ENCODE measurements around the gene RIMBP2.

Gene RIMBP2

GRCh38 chr12:130497321-130497720, 218.8 kb downstream of the RIMBP2 start:
- DNase-seq, result no peak

- no peak for DNase-seq
These were observed 219.5 kb downstream of the RIMBP2 start for GRCh38 chr12:130496516-130497120.

DNA sequence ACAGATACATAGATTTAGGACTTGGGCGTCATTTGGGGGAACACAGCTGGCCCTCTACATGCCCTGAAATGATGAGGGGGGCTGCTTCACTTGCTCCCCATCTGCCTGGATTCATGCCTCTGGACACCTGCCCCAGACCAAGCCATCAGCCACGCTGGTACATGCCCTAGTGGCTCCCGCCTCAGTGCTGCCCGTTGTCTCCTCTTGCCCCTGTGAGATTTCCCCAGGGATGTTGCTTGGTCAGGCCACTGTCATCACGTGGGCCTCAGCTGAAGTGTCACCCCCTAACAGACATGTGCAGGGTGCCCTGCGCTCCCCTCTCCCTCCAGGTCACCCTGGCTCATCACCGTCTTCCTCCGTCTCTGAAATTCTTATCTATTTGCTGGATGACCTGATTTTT, 220.9 kb downstream of the RIMBP2 start:
- DNase-seq, result no peak

DNA sequence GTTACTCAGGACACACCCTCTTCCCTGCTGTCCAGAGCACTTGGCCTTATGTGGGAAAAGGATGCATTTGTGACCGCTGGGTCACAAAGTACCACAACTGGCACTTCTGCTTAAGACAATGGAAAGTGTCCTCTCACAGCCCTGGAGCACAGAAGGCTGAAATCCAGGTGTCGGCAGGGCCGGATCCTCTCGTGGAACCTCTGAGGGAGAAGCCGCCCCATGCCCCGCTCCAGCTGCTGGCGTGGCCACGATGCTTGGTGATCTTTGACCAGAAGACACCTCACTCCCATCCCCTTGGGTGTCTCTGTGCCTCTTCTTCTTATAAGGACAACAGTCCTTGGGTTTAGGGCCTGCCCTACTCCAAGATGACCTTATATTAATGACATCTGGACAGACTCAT, 221.4 kb downstream of the RIMBP2 start:
- DNase-seq, result no peak

- DNase-seq, result no peak
These were observed 222.1 kb downstream of the RIMBP2 start for GRCh38 chr12:130493951-130494350.

DNA sequence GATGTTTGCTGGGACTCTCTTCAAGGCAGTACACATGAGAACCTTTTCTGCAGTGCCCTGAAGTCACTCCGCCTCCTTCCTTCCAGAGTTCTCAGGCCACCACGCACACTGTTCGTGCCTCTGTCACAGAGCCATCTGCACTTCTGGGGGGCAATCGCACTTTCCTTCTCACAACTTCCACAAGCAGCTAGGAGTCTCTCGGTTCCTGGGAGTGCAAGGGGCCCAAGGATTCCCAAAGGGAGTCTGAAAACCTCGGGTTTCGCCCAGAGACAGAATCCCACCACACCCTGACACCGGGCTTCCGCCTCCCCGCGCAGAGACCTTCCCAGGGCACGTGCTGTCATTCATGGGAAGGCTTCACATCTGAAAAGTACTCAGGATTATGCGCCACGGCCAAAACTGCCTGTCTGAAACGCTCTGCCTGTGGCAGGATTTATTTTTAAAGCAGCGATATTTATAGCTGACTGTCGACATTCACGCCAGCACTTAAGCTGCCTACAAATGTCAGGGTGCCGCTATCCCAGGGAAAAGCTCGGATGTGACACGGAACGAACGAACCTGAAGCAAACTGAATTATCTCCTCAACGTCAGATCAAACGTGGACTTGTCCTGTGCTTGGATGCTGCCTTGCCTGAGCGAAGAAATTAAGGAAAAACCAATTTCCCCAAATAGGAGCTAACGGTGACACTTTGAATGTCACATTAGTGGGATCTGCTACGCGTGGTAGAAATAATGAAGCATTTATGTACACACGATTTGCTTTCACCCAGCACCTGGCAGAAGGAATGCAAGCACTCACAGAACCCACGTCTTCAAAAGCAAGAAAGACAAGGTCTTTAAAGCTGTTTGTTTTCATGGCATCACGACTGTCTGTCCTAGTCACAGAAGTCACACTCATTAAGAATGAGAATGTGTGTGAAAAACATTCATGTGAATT, 224.4 kb downstream of the RIMBP2 start:
- no peak for DNase-seq

GRCh38 chr12:130490674-130491073, 225.4 kb downstream of the RIMBP2 start:
- DNase-seq, result no peak

GRCh38 chr12:130489293-130489692, 226.8 kb downstream of the RIMBP2 start:
- DNase-seq, result no peak

DNA sequence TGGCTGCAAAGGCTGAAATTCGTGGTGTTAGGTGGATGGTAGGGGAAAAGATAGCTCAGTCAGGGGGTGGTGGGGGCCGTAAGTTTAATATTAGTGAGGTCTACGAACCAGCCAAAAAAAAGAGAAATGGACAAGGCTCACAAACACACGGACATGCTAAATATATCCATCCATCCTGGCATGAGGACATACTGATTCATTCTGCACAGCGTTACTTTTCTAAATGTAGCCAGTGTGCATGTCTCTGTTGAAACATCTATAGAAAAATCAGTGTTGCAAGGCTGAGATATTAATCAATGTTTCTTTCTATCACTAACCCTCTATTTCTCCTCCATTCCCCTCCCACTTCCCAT, 227.8 kb downstream of the RIMBP2 start:
- no peak for DNase-seq

- no peak for DNase-seq
These were observed 228.3 kb downstream of the RIMBP2 start for GRCh38 chr12:130487636-130488357.

DNA sequence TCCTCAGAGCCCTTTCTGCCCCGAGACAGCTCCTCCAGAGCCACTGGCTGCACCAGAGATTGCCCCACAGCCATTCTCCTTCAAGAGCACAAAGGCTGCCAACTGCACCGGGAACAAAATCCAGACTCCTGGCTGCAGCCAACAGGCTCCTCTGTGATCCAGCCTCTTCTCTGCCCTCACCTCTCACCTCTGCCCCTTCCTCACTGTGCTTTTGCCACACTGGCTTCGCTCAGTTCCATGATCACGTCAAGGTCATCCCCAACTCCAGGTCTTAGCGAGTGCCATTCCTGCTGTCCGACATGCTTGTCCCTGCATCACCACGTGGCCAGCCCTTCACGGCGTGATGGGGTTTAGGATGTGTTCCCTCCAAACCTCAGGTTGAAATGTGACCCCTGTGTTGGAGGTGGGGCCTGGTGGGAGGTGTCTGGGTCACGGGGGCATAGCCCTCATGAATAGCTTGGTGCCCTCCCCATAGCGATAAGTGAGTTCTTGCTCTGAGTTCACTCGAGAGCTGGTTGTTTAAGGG, 229.1 kb downstream of the RIMBP2 start:
- no peak for DNase-seq

- no peak for DNase-seq
These were observed 230.0 kb downstream of the RIMBP2 start for GRCh38 chr12:130486146-130486435.

DNA sequence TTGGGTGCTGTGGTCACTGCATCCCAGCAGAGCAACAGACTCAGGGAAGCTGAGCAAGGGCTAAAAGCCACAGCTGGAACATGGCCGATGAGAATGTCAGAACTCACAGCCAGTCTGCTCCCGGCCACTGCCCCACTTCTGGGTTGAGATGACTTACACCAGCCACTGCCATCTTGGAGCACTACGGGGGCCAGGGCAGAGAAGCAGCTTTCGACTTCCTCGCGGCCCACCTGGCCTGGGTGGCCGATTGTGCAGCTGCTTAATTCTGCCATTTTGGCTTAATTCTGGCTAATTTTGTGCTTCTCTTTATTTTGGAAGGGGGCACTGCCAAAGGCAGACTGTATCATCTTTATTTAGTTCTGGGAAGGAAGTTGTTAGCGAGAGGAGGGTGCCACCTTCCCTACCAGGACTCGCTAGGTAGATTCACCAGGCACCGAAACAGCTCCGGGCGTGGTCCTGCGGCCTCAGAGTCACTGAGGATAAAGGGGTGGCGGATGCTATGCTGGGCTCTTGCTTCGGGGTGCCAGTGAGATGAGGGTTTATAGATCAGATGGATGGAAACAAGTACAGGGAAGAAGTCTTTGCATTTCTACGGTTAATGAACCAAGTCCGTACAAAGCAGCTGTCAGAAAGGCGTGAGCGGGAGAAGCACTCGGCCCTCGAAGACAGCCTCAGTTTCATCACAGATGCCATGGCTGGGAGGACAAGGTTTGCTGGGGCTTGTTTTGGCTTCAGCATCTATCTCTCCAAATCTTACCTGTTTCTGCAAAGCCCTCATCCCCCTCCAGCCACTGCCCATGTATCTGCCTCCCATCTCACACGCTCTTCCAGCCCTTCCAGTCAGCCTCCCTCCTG, 230.6 kb downstream of the RIMBP2 start:
- no peak for DNase-seq

DNA sequence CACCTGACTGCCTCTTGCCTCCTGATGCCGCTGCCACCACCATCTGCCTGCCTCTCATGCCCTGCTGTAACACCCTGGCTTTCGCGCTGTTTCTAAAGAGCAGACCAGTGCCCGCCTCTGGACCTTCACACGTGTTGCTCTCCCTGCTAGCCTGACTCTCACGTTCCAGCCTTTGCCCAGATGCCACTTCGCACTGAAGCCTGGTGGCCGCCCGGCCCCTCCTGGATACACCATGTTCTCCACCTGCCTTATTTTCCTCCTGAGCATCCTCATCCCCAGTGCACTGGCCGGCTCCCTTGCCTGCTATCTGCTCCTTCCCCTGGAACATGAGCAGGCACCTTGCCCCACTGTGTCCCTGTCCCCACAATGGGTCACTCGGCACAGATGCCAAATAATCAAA, 231.9 kb downstream of the RIMBP2 start:
- no peak for DNase-seq

DNA sequence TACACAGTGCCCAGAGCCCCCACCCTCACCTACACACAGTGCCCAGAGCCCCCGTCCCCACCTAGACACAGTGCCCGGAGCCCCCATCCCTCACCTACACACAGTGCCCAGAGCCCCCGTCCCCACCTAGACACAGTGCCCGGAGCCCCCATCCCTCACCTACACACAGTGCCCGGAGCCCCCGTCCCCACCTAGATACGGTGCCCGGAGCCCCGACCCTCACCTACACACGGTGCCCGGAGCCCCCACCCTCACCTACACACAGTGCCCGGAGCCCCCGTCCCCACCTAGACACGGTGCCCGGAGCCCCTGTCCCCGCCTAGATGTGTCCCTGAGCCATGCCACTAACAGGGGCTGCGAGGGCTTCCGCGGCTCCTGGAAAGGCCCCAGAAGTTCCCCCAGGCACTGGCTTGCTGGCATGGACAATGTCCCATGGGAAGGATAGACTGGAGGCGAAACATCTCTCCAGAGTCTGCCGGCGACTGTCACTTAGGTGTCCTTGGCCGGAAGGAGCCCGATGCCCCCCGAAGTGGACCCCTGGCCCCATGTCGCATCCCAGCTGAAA, 232.4 kb downstream of the RIMBP2 start:
- DNase-seq, result no peak

DNA sequence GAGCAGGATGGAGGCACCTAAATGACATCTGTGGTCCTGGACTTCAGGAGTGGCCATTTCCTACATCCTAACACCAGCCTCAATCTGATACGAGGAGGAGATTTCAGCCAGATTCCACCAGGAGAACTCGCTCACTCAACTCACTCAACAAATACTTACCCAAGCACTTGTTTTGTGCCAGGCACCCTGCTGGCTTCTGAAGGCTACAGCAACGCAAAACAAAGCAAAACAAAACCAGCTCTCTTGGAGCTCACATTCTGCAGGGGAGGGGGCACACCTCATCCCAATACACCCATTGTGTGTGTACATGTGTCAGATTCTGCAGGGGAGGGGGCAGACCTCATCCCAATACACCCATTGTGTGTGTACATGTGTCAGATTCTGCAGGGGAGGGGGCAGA, 233.7 kb downstream of the RIMBP2 start:
- DNase-seq, result no peak

DNA sequence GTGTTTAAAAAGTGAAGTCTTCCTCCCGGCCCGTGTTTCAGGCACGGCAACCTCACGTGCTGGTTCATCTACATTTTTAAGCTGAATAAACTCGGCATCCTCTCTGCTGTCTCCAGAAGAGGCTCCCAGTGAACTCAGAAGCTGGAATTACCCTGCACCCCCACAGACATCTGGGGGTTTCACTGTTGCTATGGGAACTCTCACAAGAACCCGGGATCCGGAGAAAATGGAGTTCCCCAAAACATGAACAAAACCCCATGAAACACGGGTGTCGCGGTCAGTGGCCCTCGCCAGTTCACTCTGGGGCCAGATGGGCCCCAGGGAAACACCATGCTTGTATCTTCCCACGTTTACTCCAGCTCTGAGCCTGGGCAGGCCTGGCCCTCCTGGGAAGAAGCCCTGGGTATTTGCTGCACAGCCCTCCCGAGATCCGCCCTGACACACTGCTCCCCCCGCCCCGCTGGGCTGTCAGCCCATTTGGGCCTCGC, 234.7 kb downstream of the RIMBP2 start:
- no peak for DNase-seq

GRCh38 chr12:130480887-130481286, 235.2 kb downstream of the RIMBP2 start:
- no peak for DNase-seq

DNA sequence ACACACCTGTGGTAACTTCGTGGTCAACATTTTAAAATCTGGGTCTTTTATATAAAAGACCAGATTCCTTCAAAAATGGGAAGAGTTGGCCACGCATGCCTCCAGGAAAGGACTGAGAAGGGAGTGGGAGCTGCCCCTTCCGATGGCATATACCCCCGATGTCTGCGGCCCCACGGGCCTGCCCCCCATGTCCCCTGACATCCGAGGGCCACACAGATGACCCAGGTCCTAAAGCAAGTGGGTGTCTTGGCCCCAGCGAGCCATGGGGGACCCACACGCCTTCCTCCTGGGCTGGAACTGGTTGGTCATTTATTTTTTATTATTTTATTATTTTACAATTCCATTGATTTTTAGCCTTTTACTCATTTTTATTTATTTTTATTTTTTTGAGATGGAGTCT, 235.9 kb downstream of the RIMBP2 start:
- DNase-seq, result no peak

DNA sequence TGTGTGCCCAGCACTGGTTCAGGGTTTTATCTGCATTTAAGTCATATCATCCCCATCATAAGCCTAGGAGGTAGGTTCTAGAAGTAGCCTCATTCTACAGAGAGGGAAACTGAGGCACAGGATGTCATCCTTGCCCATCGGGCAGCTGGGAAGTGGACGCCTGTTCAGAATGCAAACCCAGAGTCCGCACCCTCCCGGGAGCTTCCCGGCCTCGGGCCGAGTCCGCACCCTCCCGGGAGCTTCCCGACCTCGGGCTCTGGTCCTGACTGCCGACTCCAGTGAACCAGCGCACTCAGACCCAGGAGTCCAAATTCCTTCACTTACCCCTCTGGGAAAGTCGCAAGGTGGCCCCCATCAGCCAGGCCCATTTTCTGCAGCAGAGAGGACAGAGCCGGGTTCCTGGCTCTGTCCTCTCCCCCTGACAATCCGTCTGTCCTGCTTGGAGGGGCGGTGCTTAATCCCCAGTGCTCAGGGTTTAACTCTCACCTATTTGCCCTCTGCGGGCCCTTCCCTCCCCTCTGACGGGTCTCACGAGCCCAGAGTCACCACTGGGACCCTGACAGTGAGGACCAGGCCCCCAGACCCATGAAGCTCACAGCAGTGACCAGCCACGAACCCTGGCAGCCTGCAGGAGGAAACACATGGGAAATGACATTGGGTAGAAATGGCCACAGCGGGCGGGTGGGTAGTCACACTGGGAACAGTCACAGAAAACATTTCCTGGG, 236.5 kb downstream of the RIMBP2 start:
- DNase-seq, result no peak

DNA sequence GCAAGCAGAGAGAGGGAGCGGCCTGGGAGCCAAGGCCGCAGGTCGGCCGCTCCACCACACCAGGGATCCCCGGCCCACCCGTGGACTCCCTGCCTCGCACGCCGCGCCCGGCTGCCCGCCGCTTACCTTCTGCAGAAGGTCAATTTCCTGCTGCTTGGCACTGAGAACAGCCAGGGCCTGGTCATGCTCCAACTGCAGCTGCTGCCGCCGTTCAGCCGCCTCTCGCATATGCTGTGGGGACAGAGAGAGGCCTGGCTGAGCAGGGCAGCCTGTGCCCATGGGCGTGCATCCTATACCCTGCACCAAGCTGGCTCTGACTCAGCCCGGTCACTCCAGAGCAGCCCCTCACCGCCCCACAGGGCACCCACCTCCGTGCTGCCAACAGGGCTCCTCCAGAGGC, 237.3 kb downstream of the RIMBP2 start:
- DNase-seq, result no peak

DNA sequence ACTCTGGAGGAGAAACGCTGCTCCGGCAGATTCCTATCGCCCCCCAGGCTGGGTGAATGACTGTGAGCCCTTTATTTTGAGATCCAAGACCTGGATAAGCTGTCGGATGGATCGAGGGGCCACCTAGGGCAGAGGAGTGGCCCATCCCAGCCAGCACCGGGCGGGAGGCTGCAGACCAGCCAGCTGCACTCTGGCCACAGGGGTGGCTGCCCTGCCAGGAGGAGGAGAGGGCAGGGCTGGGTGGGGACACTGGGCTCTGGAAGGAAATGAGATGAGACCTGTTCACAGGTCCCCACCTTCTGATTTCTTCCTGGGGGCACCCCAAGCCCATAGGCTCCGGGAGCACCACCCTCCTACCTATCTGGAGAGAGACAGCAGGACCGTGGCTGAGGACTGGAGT, 238.4 kb downstream of the RIMBP2 start:
- DNase-seq, result no peak

Data from stimulated activated CD4-positive, alpha-beta T cell treated with anti-CD3 and anti-CD28 coated beads, Interleukin-15, amount 100 ng/mL, for 24 hours (primary cell).